CD4-positive, alpha-beta T cell (primary cell): ENCODE data around the gene MITD1. TPM values are rescaled to one million over a fixed set of nuclear protein-coding genes. Genes with fewer than 3 reads are reported as not detected.

ENCODE experiments used
- ATAC-seq: fragments of 200-7000 bp; cut with Tn5 transposase; one replicate; pipeline ENCODE4 v1.10.0; 2022; ENCODE audit warnings: mild to moderate bottlenecking; ENCODE audit not compliant: poor library complexity
- CTCF ChIA-PET: fragments of 350-600 bp; sonication (Branson Sonifier 250); formaldehyde crosslinking; loops from one replicate; lab custom pipeline; 2021; ENCODE audit warnings: antibody characterized with exemption, inconsistent platforms; lab: Charles Lee
- POLR2A ChIA-PET: fragments of 350-600 bp; sonication (Branson Sonifier 250); formaldehyde crosslinking; loops from one replicate; lab custom pipeline; 2021; ENCODE audit warnings: antibody characterized with exemption, inconsistent platforms; lab: Charles Lee
- DNase-seq, 14 experiments: peaks; one replicate each; pipeline ENCODE4 v3.0.0-alpha.2; 2013 to 2020; ENCODE audit warnings: mixed read lengths in 2 of 14
- H3K27ac ChIP-seq, 2 donors: one replicate each; pipeline versions ENCODE4 v1.5.1 to v1.7.0; 2013; ENCODE audit warnings: low read length in 2 of 2, low read depth in 1 of 2, mild to moderate bottlenecking in 1 of 2
- H3K27me3 ChIP-seq, 2 experiments: 1 replicate in 1 of 2; 2 replicates in 1 of 2; pipeline versions ENCODE4 v1.6.1 to v1.7.0; 2013; ENCODE audit warnings: low read length in 2 of 2, control low read depth in 1 of 2, mild to moderate bottlenecking in 1 of 2, moderate library complexity in 1 of 2; ENCODE audit not compliant: insufficient read depth in 2 of 2, control insufficient read depth in 1 of 2
- H3K36me3 ChIP-seq: one replicate; pipeline ENCODE4 v1.6.1; 2013; ENCODE audit warnings: low read length, control low read depth; ENCODE audit not compliant: insufficient read depth
- H3K4me1 ChIP-seq: one replicate; pipeline ENCODE4 v1.6.1; 2013; ENCODE audit warnings: low read length, control low read depth; ENCODE audit not compliant: insufficient read depth
- H3K4me3 ChIP-seq: one replicate; pipeline ENCODE4 v1.5.1; 2013; ENCODE audit warnings: mild to moderate bottlenecking, low read length, moderate library complexity
- H3K9me3 ChIP-seq, 2 experiments: 1 replicate in 1 of 2; 2 replicates in 1 of 2; pipeline versions ENCODE4 v1.6.1 to v1.7.0; 2013; ENCODE audit warnings: low read length in 2 of 2, mild to moderate bottlenecking in 2 of 2, control low read depth in 1 of 2, moderate library complexity in 1 of 2; ENCODE audit not compliant: control insufficient read depth in 1 of 2, insufficient read depth in 1 of 2
- H3K27ac Mint-ChIP-seq: one replicate; pipeline ENCODE4 v1.8.0; 2020; ENCODE audit warnings: mixed read lengths
- H3K27me3 Mint-ChIP-seq: one replicate; pipeline ENCODE4 v1.8.0; 2021; ENCODE audit warnings: mixed read lengths
- H3K36me3 Mint-ChIP-seq: one replicate; pipeline ENCODE4 v1.8.0; 2021; ENCODE audit warnings: low read depth, mixed read lengths
- H3K4me1 Mint-ChIP-seq: one replicate; pipeline ENCODE4 v1.8.0; 2021; ENCODE audit warnings: low read depth, mixed read lengths
- H3K4me3 Mint-ChIP-seq: one replicate; pipeline ENCODE4 v1.8.0; 2020; ENCODE audit warnings: mild to moderate bottlenecking, mixed read lengths
- H3K9me3 Mint-ChIP-seq: one replicate; pipeline ENCODE4 v1.8.0; 2020; ENCODE audit warnings: mixed read lengths
- intact Hi-C, 2 experiments: fragments of 100-400 bp; cut with DNase I in 1 of 2; cut with micrococcal nuclease in 1 of 2; formaldehyde crosslinking; loops; one replicate each; pipeline versions ENCODE4 v1.15.1 to v1.9.0; 2023 to 2025; cut with DNase I, micrococcal nuclease
- total RNA-seq, 174 experiments: library from RNA in 2 of 174; stranded (reverse) in 2 of 174; gene quantifications; one replicate each; pipeline ENCODE4 v1.2.3 and lab custom pipeline; 2021 to 2026
- TF ChIP-seq, protein P1 (sequence below): fragments of 200-600 bp; IDR thresholded peaks from one replicate; pipeline ENCODE4 v1.8.0; 2022; ENCODE audit warnings: antibody characterized with exemption, mild to moderate bottlenecking

Gene MITD1
- total RNA-seq, 2 experiments from 2014 or later, result 14.1 to 14.6 TPM

- H3K27ac ChIP-seq, result no peak overlapping the region
- no peaks in the 10 kb centered on the region for H3K4me1 ChIP-seq
- DNase-seq (no peak), ATAC-seq (no peak)
- ChIA-PET POLR2A (no interaction called here), CTCF (interaction anchor here (0.7 kb wide), 1 partner anchor 9 kb away, joined by 3 read pairs; no protein-coding TSS in a partner anchor)
- H3K4me3 ChIP-seq, result no peak overlapping the region
- H3K36me3 Mint-ChIP-seq, result peaks cover 60% of the 10 kb centered on the region
- H3K36me3 ChIP-seq, result peaks cover 44% of the 10 kb centered on the region
- no peaks in the 10 kb centered on the region for H3K9me3 Mint-ChIP-seq
- no peaks in the 10 kb centered on the region for H3K27me3 Mint-ChIP-seq
- peaks cover 28% of the 10 kb centered on the region for H3K4me1 Mint-ChIP-seq
- H3K4me3 Mint-ChIP-seq, result no peak overlapping the region
- H3K9me3 ChIP-seq, result no peaks in the 10 kb centered on the region
- H3K27ac Mint-ChIP-seq, result peak overlapping the region; percentile 9
- TF ChIP-seq, protein P1, sequence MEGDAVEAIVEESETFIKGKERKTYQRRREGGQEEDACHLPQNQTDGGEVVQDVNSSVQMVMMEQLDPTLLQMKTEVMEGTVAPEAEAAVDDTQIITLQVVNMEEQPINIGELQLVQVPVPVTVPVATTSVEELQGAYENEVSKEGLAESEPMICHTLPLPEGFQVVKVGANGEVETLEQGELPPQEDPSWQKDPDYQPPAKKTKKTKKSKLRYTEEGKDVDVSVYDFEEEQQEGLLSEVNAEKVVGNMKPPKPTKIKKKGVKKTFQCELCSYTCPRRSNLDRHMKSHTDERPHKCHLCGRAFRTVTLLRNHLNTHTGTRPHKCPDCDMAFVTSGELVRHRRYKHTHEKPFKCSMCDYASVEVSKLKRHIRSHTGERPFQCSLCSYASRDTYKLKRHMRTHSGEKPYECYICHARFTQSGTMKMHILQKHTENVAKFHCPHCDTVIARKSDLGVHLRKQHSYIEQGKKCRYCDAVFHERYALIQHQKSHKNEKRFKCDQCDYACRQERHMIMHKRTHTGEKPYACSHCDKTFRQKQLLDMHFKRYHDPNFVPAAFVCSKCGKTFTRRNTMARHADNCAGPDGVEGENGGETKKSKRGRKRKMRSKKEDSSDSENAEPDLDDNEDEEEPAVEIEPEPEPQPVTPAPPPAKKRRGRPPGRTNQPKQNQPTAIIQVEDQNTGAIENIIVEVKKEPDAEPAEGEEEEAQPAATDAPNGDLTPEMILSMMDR, result no peak
- intact Hi-C loops, result loop anchor here in 1 of 2 experiments (10.0 kb wide), 1 partner anchor 1194 kb away; the partner anchor contains the start of gene TMEM131
- H3K27me3 ChIP-seq, result no peaks in the 10 kb centered on the region
These were observed 7.5 kb upstream of the MITD1 start for GRCh38 chr2:99188357-99188756.

GRCh38 chr2:99187011-99187410, 6.2 kb upstream of the MITD1 start:
- Mint-ChIP-seq H3K36me3 (peaks cover 47% of the 10 kb centered on the region), H3K4me3 (no peak overlapping the region), H3K4me1 (peaks cover 36% of the 10 kb centered on the region), H3K27me3 (no peaks in the 10 kb centered on the region), H3K27ac (peak overlapping the region; percentile 47), H3K9me3 (no peaks in the 10 kb centered on the region)
- ATAC-seq (no peak), DNase-seq (no peak)
- CTCF ChIA-PET, result no interaction called here
- Histone ChIP-seq H3K36me3 (peaks cover 41% of the 10 kb centered on the region), H3K27me3 (no peaks in the 10 kb centered on the region), H3K4me3 (no peak overlapping the region), H3K27ac (no peak overlapping the region), H3K9me3 (no peaks in the 10 kb centered on the region), H3K4me1 (peaks cover 9% of the 10 kb centered on the region)
- TF ChIP-seq, protein P1, result no peak
- intact Hi-C loops, result loop anchor here in 1 of 2 experiments (10.0 kb wide), 1 partner anchor 1192 kb away; the partner anchor contains the start of gene TMEM131
- POLR2A ChIA-PET, result no interaction called here

- peaks cover 34% of the 10 kb centered on the region for H3K36me3 Mint-ChIP-seq
- peaks cover 19% of the 10 kb centered on the region for H3K4me1 ChIP-seq
- H3K4me3 ChIP-seq, result no peak overlapping the region
- ATAC-seq (no peak), DNase-seq (no peak)
- TF ChIP-seq, protein P1, result no peak
- POLR2A ChIA-PET, result interaction anchor here (1.3 kb wide), 1 partner anchor 43 kb away, joined by 4 read pairs; the partner anchor contains the start of gene C2orf15
- no peak overlapping the region for H3K27ac ChIP-seq
- H3K9me3 ChIP-seq, result no peaks in the 10 kb centered on the region
- H3K4me3 Mint-ChIP-seq, result no peak overlapping the region
- H3K27ac Mint-ChIP-seq, result peak overlapping the region; percentile 25
- intact Hi-C loops, result loop anchor here in 1 of 2 experiments (10.0 kb wide), 1 partner anchor 1190 kb away; the partner anchor contains the start of gene TMEM131
- H3K4me1 Mint-ChIP-seq, result peaks cover 54% of the 10 kb centered on the region
- no peaks in the 10 kb centered on the region for H3K27me3 ChIP-seq
- no peaks in the 10 kb centered on the region for H3K27me3 Mint-ChIP-seq
- H3K36me3 ChIP-seq, result peaks cover 25% of the 10 kb centered on the region
- CTCF ChIA-PET, result no interaction called here
- no peaks in the 10 kb centered on the region for H3K9me3 Mint-ChIP-seq
These were observed 4.0 kb upstream of the MITD1 start for GRCh38 chr2:99184811-99185210.
